Heart left ventricle (tissue), 13 donors: ENCODE measurements around the gene TXNIP.

Source experiments
- POLR2A ChIP-seq, 2 donors: fragments of 450-650 bp; IDR thresholded peaks; one replicate each; pipeline ENCODE4 v1.6.1; 2017; ENCODE audit warnings: antibody characterized with exemption in 2 of 2, mild to moderate bottlenecking in 2 of 2, moderate library complexity in 2 of 2
- TF ChIP-seq, protein P1 (sequence below), 12 donors: fragments of 200-600 bp; sonication (generic) in 4 of 12; IDR thresholded peaks; one replicate each; pipeline versions ENCODE4 v1.5.0 to v1.8.0; 2018 to 2022; ENCODE audit warnings: antibody characterized with exemption in 12 of 12, mild to moderate bottlenecking in 5 of 12
- donor health status: ischemic (EF 13 %, LVEDD 7.1; RV severe dilation, severe dysfunction).
- donor health status: DM: no; HTN: yes; CAD: no.
- donor health status: DM: no; HTN: no; CAD: no.
- donor health status: ischemic (EF 25% LVEDD 6.9; RV normal size, moderate dysfunction).
- donor health status: ischemic (EF 25% LVEDD 5.7; RV mildly dilated, moderate dysfunction).
- donor health status: ischemic (EF 35%, LVEDD 5.7; RV mildly dilated, moderate dysfunction).
- donor health status: nonischemic (EF 11% LVEDD 7.7; RV severe dilation, severe dysfunction).
- donor health status: DM: yes; HTN: yes; CAD: no.
- donor health status: PGD.
- donor health status: ischemic (EF 29% LVEDD 5.4; RV normal size, mild dysfunction).
- donor health status: nonischemic (EF 23%, LVEDD 6.1; RV moderate dilation, normal function).

DNA sequence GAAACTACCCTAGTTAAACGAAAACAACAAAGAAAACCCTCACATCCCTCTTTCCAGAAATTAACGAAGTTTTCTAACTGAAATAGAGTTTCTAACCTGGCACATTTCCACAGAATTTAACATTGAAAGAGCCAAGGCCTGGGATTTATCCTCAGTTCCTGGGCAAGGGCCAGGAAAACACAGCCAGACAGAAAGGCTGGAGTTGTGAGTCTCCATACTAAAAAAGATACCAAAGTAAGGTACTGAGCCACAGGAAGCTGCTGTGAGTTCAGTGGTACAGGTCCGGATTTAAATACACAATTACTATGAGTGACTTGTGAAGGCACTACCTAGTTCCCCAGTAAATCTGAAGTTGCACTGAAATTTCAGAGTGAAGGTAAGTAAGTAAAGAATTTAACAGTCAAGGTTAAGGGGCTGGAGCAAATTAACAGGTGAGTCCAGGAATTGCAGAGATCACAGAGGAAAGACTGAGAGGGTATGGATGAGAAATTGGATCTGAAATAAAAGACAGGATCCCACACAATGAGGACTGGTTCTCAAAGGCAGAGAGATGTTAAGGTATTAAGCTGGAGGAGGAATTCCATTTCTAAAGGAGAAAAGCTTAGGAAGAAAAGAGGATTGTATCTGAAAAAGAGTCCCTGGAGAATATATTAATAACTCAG lies 39.5 kb downstream of the TXNIP start:
- TF ChIP-seq, protein P1, sequence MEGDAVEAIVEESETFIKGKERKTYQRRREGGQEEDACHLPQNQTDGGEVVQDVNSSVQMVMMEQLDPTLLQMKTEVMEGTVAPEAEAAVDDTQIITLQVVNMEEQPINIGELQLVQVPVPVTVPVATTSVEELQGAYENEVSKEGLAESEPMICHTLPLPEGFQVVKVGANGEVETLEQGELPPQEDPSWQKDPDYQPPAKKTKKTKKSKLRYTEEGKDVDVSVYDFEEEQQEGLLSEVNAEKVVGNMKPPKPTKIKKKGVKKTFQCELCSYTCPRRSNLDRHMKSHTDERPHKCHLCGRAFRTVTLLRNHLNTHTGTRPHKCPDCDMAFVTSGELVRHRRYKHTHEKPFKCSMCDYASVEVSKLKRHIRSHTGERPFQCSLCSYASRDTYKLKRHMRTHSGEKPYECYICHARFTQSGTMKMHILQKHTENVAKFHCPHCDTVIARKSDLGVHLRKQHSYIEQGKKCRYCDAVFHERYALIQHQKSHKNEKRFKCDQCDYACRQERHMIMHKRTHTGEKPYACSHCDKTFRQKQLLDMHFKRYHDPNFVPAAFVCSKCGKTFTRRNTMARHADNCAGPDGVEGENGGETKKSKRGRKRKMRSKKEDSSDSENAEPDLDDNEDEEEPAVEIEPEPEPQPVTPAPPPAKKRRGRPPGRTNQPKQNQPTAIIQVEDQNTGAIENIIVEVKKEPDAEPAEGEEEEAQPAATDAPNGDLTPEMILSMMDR (IDR thresholded peaks at IDR 0.05): no peak
- TF ChIP-seq POLR2A (IDR thresholded peaks at IDR 0.05): no peak
